Gastroesophageal sphincter (tissue), 4 donors: ENCODE data around the gene EAF1. TPM values are rescaled to one million over a fixed set of nuclear protein-coding genes. Genes with fewer than 3 reads are reported as not detected.
A peak's percentile ranks its signal among the peaks of the same experiment; 100 is the strongest.

ENCODE experiments used
- ATAC-seq: fragments of 150-250 bp; one replicate; pipeline ENCODE4 v1.9.1; 2016; ENCODE audit warnings: mild to moderate bottlenecking, moderate library complexity
- H3K27ac ChIP-seq, 4 donors: fragments of 200-600 bp; sonication (generic) in 3 of 4; 1 replicate in 3 of 4; 2 replicates in 1 of 4; pipeline ENCODE4 v1.5.1; 2016 to 2019
- H3K27me3 ChIP-seq: fragments of 200-600 bp; sonication (generic); one replicate; pipeline ENCODE4 v1.5.1; 2019
- H3K36me3 ChIP-seq, 2 donors: fragments of 200-600 bp; sonication (generic); one replicate each; pipeline ENCODE4 v1.5.1; 2019; ENCODE audit warnings: control low read depth in 1 of 2
- H3K4me1 ChIP-seq, 3 donors: fragments of 200-600 bp; sonication (generic); 1 replicate in 2 of 3; 2 replicates in 1 of 3; pipeline ENCODE4 v1.5.1; 2016 to 2019; ENCODE audit warnings: control low read depth in 2 of 3
- H3K4me3 ChIP-seq, 2 donors: fragments of 200-600 bp; sonication (generic); one replicate each; pipeline ENCODE4 v1.5.1; 2019; ENCODE audit warnings: mild to moderate bottlenecking in 1 of 2, moderate library complexity in 1 of 2
- H3K9me3 ChIP-seq, 3 donors: fragments of 200-600 bp; sonication (generic); one replicate each; pipeline ENCODE4 v1.5.1; 2017 to 2019; ENCODE audit warnings: control low read depth in 2 of 3
- EP300 ChIP-seq: sonication (generic); formaldehyde crosslinking; IDR thresholded peaks from one replicate; pipeline ENCODE4 v1.6.1; 2017; ENCODE audit warnings: antibody characterized with exemption, mild to moderate bottlenecking
- POLR2A ChIP-seq, 2 donors: fragments of 450-650 bp; IDR thresholded peaks; one replicate each; pipeline ENCODE4 v1.6.1; 2017; ENCODE audit warnings: antibody characterized with exemption in 2 of 2, mild to moderate bottlenecking in 2 of 2, moderate library complexity in 1 of 2
- POLR2AphosphoS5 ChIP-seq: sonication (generic); formaldehyde crosslinking; IDR thresholded peaks from one replicate; pipeline ENCODE4 v1.6.1; 2017; ENCODE audit warnings: antibody characterized with exemption
- WGBS, 2 donors: methylation state at CpG; one replicate each; pipeline ENCODE4 v1.1.5; 2018; ENCODE audit warnings: low coverage in 1 of 2; 5-methylcytosine and 5-hydroxymethylcytosine counted together
- total RNA-seq, 4 donors: library from RNA; depleted of rRNA; stranded (reverse); fragments of >200 nt; gene quantifications; one replicate each; pipeline ENCODE4 v1.1.0, GENCODE V29; 2016
- TF ChIP-seq, protein P1 (sequence below), 4 experiments: fragments of 200-600 bp in 2 of 4; fragments of 450-650 bp in 2 of 4; sonication (generic) in 1 of 4; IDR thresholded peaks; one replicate each; pipeline ENCODE4 v1.5.1; 2017 to 2019; ENCODE audit warnings: antibody characterized with exemption in 4 of 4, mild to moderate bottlenecking in 2 of 4, moderate library complexity in 2 of 4

The EAF1 gene
- total RNA-seq, 4 donors from 2014 or later: 10.3 to 18.6 (median 15.6) TPM

DNA sequence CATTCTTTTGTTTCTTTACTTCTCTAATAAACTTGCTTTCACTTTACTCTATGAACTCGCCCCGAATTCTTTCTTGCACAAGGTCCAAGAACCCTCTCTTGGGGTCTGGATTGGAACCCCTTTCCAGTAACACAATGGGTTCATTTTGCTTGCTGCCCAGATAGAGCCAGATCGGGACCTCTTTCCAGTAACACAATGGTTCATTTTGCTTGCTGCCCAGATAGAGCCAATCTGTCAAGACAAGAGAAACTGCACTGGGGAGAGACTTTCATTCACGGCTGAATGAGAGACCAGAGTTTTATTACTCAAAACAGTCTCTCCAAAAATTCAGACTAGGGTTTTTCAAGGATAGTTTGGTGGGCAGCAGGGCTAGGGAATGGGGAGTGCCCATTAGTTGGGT is 25.5 kb upstream of the EAF1 start:
- no peak for ATAC-seq
- Histone ChIP-seq H3K4me3 (no peak overlapping the region), H3K27me3 (no peaks in the 10 kb centered on the region), H3K4me1 (peaks cover 0 to 10% (median 0%) of the 10 kb centered on the region in 3 donors), H3K27ac (no peak overlapping the region), H3K36me3 (peaks cover 0 to 5% of the 10 kb centered on the region in 2 donors), H3K9me3 (no peaks in the 10 kb centered on the region)
- TF ChIP-seq EP300 (no peak), POLR2A (IDR thresholded peaks at IDR 0.05) (no peak), POLR2AphosphoS5 (no peak)
- TF ChIP-seq, protein P1, sequence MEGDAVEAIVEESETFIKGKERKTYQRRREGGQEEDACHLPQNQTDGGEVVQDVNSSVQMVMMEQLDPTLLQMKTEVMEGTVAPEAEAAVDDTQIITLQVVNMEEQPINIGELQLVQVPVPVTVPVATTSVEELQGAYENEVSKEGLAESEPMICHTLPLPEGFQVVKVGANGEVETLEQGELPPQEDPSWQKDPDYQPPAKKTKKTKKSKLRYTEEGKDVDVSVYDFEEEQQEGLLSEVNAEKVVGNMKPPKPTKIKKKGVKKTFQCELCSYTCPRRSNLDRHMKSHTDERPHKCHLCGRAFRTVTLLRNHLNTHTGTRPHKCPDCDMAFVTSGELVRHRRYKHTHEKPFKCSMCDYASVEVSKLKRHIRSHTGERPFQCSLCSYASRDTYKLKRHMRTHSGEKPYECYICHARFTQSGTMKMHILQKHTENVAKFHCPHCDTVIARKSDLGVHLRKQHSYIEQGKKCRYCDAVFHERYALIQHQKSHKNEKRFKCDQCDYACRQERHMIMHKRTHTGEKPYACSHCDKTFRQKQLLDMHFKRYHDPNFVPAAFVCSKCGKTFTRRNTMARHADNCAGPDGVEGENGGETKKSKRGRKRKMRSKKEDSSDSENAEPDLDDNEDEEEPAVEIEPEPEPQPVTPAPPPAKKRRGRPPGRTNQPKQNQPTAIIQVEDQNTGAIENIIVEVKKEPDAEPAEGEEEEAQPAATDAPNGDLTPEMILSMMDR (IDR thresholded peaks at IDR 0.05): no peak
- 76 to 80% methylated on average over 1 to 2 of the region's 4 CpGs for WGBS, 2 donors

DNA sequence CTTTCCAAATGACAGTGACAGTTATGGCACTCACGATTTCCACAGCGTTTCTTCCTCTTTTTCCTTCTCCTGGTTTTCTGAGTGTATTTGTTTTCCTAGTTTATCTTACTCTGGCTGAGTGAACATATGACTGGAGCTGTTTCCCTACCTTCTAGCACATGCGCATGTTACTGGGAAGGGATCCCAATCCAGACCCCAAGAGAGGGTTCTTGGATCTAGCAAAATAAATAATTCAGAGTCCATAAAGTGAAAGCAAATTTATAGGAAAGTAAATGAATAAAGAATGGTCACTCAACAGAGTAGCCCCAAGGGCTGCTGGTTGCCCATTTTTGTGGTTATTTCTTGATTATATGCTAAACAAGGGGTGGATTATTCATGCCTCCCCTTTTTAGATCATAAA is 23.9 kb upstream of the EAF1 start:
- Histone ChIP-seq H3K27ac (no peak overlapping the region), H3K36me3 (peaks cover 0 to under 1% of the 10 kb centered on the region in 2 donors), H3K4me3 (no peak overlapping the region), H3K4me1 (peaks cover 0 to 10% (median 0%) of the 10 kb centered on the region in 3 donors), H3K27me3 (no peaks in the 10 kb centered on the region), H3K9me3 (no peaks in the 10 kb centered on the region)
- WGBS, 2 donors: 70% methylated on average over 3 of the region's 3 CpGs; no CpG with 5 or more reads in 1 of the 2 donors
- no peak for TF ChIP-seq EP300
- ATAC-seq: no peak

- no peaks in the 10 kb centered on the region for H3K9me3 ChIP-seq
- no peak overlapping the region for H3K27ac ChIP-seq
- no peak overlapping the region for H3K4me3 ChIP-seq
- H3K27me3 ChIP-seq: no peaks in the 10 kb centered on the region
- peaks cover 0 to 5% of the 10 kb centered on the region in 2 donors for H3K36me3 ChIP-seq
- no peak for ATAC-seq
- peaks cover 0 to 10% (median 0%) of the 10 kb centered on the region in 3 donors for H3K4me1 ChIP-seq
- WGBS, 2 donors: 88% methylated on average over 3 of the region's 3 CpGs; no CpG with 5 or more reads in 1 of the 2 donors
- TF ChIP-seq EP300 (no peak), POLR2A (IDR thresholded peaks at IDR 0.05) (no peak), POLR2AphosphoS5 (no peak)
- TF ChIP-seq, protein P1 (IDR thresholded peaks at IDR 0.05): no peak
Measured at GRCh38 chr3:15403965-15404364, 23.4 kb upstream of the EAF1 start.

- Histone ChIP-seq H3K27ac (no peak overlapping the region), H3K4me1 (peaks cover 0 to 10% (median 0%) of the 10 kb centered on the region in 3 donors), H3K36me3 (peaks cover 0 to 13% of the 10 kb centered on the region in 2 donors), H3K27me3 (no peaks in the 10 kb centered on the region), H3K4me3 (no peak overlapping the region), H3K9me3 (no peaks in the 10 kb centered on the region)
- WGBS, 2 donors: 50 to 100% methylated on average over 1 of the region's 1 CpG
- TF ChIP-seq POLR2A (IDR thresholded peaks at IDR 0.05) (no peak), POLR2AphosphoS5 (no peak), EP300 (no peak)
- TF ChIP-seq, protein P1 (IDR thresholded peaks at IDR 0.05): no peak
- no peak for ATAC-seq
Measured at GRCh38 chr3:15404767-15405166, 22.6 kb upstream of the EAF1 start.

- TF ChIP-seq, protein P1 (IDR thresholded peaks at IDR 0.05): peak; percentile 31 to 62 (median 56)
- no peak for TF ChIP-seq POLR2A (IDR thresholded peaks at IDR 0.05)
- TF ChIP-seq EP300: no peak
- no peak for TF ChIP-seq POLR2AphosphoS5
- H3K27ac ChIP-seq: no peak overlapping the region
- no peak overlapping the region for H3K4me3 ChIP-seq
- WGBS, 2 donors: 39 to 45% methylated on average over 3 of the region's 3 CpGs
- H3K27me3 ChIP-seq: no peaks in the 10 kb centered on the region
- peaks cover 0 to 21% of the 10 kb centered on the region in 2 donors for H3K36me3 ChIP-seq
- H3K4me1 ChIP-seq: peaks cover 0 to 10% (median 0%) of the 10 kb centered on the region in 3 donors
- H3K9me3 ChIP-seq: no peaks in the 10 kb centered on the region
- no peak for ATAC-seq
Measured at GRCh38 chr3:15405448-15406050, 21.8 kb upstream of the EAF1 start.
